Activated CD8-positive, alpha-beta T cell treated with anti-CD3 and anti-CD28 coated beads, Interleukin-2, amount 10 ng/mL, durations not matched to agents 7 days and 5 days (primary cell): Measurements from ENCODE around the gene CATSPER3. TPM values are rescaled to one million over a fixed set of nuclear protein-coding genes. Genes with fewer than 3 reads are reported as not detected.

Experiments used
- ATAC-seq: fragments of 150-1000 bp; cut with Tn5 transposase; one replicate; pipeline ENCODE4 v1.10.0; 2021; ENCODE audit warnings: moderate library complexity
- CTCF ChIA-PET: fragments of 350-600 bp; sonication (Branson Sonifier 250); formaldehyde crosslinking; loops from one replicate; lab custom pipeline; 2021; ENCODE audit warnings: antibody characterized with exemption; lab: Charles Lee
- POLR2A ChIA-PET: fragments of 350-600 bp; sonication (Branson Sonifier 250); formaldehyde crosslinking; loops from one replicate; lab custom pipeline; 2021; ENCODE audit warnings: antibody characterized with exemption; lab: Charles Lee
- DNase-seq: peaks from one replicate; pipeline ENCODE4 v3.0.0-alpha.2; 2020
- H3K27ac Mint-ChIP-seq: one replicate; pipeline ENCODE4 v1.8.0; 2021; ENCODE audit warnings: mild to moderate bottlenecking, mixed read lengths
- H3K27me3 Mint-ChIP-seq: one replicate; pipeline ENCODE4 v1.8.0; 2021; ENCODE audit warnings: low read depth, mixed read lengths
- H3K36me3 Mint-ChIP-seq: one replicate; pipeline ENCODE4 v1.8.0; 2021; ENCODE audit warnings: low read depth, mixed read lengths
- H3K4me1 Mint-ChIP-seq: one replicate; pipeline ENCODE4 v1.8.0; 2021; ENCODE audit warnings: low read depth, mixed read lengths
- H3K4me3 Mint-ChIP-seq: one replicate; pipeline ENCODE4 v1.8.0; 2021; ENCODE audit warnings: mild to moderate bottlenecking, mixed read lengths
- H3K9me3 Mint-ChIP-seq: one replicate; pipeline ENCODE4 v1.8.0; 2022; ENCODE audit warnings: mixed read lengths; ENCODE audit not compliant: insufficient read depth
- total RNA-seq, 2 experiments: library from RNA; stranded (reverse); gene quantifications; one replicate each; pipeline ENCODE4 v1.2.3, GENCODE V29; 2021

The CATSPER3 gene
- total RNA-seq, 2 experiments from 2014 or later, result 0.68 to 0.89 TPM

GRCh38 chr5:135041145-135041587 lies 73.5 kb downstream of the CATSPER3 start:
- Mint-ChIP-seq H3K9me3 (no peaks in the 10 kb centered on the region), H3K27me3 (peaks cover 72% of the 10 kb centered on the region), H3K4me1 (peaks cover 6% of the 10 kb centered on the region), H3K36me3 (no peaks in the 10 kb centered on the region), H3K4me3 (no peak overlapping the region), H3K27ac (no peak overlapping the region)
- DNase-seq (no peak), ATAC-seq (no peak)
- CTCF ChIA-PET, result no interaction called here
- POLR2A ChIA-PET, result no interaction called here

DNA sequence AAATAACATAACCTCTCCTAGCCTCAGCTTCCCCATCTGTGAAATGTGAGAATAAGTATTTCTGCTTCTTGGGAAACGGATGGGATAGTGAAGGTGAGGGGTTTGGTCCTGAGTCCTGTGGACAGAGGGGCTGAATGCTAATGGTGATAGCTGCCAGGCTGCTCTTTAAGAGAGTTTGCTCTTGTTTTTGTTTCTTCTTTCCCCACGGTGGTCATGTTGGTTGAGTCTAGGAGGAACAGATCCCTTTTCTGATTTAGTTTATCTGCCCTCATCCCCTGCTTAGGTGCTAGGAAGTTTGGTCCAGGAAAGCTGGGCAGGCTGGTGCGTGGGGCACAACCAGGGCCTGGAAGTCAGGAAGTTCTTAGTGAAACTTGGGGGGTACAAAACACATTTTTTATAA lies 74.0 kb downstream of the CATSPER3 start:
- ChIA-PET POLR2A (no interaction called here), CTCF (no interaction called here)
- H3K27ac Mint-ChIP-seq, result no peak overlapping the region
- H3K9me3 Mint-ChIP-seq, result no peaks in the 10 kb centered on the region
- no peaks in the 10 kb centered on the region for H3K36me3 Mint-ChIP-seq
- peaks cover 66% of the 10 kb centered on the region for H3K27me3 Mint-ChIP-seq
- ATAC-seq (no peak), DNase-seq (no peak)
- peaks cover 6% of the 10 kb centered on the region for H3K4me1 Mint-ChIP-seq
- H3K4me3 Mint-ChIP-seq, result no peak overlapping the region

GRCh38 chr5:135042595-135042994 lies 74.9 kb downstream of the CATSPER3 start:
- Mint-ChIP-seq H3K4me3 (no peak overlapping the region), H3K4me1 (peaks cover 6% of the 10 kb centered on the region), H3K36me3 (no peaks in the 10 kb centered on the region), H3K27me3 (peaks cover 61% of the 10 kb centered on the region), H3K27ac (no peak overlapping the region), H3K9me3 (no peaks in the 10 kb centered on the region)
- ATAC-seq (no peak), DNase-seq (no peak)
- POLR2A ChIA-PET, result interaction anchor here (1.0 kb wide), 1 partner anchor 11 kb away, joined by 3 read pairs; no protein-coding TSS in a partner anchor
- CTCF ChIA-PET, result interaction anchor here (1.3 kb wide), 1 partner anchor 10 kb away, joined by 5 read pairs; no protein-coding TSS in a partner anchor

- no peak for ATAC-seq
- Mint-ChIP-seq H3K27me3 (peaks cover 63% of the 10 kb centered on the region), H3K27ac (no peak overlapping the region), H3K9me3 (no peaks in the 10 kb centered on the region), H3K36me3 (no peaks in the 10 kb centered on the region), H3K4me3 (no peak overlapping the region), H3K4me1 (no peaks in the 10 kb centered on the region)
- ChIA-PET CTCF (no interaction called here), POLR2A (no interaction called here)
- DNase-seq, result no peak
Observed at GRCh38 chr5:135045488-135045887, 77.8 kb downstream of the CATSPER3 start.

DNA sequence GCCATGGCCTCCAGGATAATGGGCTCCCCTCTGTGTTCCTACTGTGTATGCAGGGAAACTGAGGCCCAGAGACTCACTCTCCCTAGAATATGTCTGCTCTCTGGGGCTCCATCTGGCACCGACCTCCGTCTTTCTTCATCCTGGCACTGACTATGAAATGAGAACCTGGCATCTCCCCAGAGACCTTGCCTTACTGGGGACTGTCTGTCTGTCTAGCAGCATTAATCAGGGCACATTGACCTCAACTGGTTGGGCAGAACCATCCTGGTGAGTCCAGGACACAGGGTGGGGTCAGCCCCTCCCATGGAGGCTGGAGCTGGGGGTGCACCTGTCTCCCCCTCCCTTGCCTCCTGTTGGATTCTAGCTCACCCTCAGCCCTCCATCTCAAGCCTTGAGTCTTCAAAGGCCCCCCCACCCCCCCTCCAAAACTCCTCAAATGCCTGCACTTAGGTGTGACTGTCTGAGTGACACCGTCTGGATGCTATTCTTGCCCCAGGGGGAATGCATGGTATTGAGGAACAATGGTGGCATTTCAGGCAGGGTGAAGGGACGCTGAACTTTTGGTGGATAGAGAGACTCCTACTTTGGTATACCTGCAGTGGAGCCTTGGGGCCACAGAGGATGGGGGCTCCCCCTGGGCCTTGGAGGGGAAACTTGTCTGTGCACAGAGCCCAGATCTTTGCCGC lies 79.1 kb downstream of the CATSPER3 start:
- Mint-ChIP-seq H3K9me3 (no peaks in the 10 kb centered on the region), H3K4me3 (no peak overlapping the region), H3K27me3 (peaks cover 63% of the 10 kb centered on the region), H3K36me3 (no peaks in the 10 kb centered on the region), H3K27ac (no peak overlapping the region), H3K4me1 (no peaks in the 10 kb centered on the region)
- ChIA-PET CTCF (no interaction called here), POLR2A (interaction anchor here (0.8 kb wide), 1 partner anchor 14 kb away, joined by 3 read pairs; no protein-coding TSS in a partner anchor)
- DNase-seq (no peak), ATAC-seq (no peak)

DNA sequence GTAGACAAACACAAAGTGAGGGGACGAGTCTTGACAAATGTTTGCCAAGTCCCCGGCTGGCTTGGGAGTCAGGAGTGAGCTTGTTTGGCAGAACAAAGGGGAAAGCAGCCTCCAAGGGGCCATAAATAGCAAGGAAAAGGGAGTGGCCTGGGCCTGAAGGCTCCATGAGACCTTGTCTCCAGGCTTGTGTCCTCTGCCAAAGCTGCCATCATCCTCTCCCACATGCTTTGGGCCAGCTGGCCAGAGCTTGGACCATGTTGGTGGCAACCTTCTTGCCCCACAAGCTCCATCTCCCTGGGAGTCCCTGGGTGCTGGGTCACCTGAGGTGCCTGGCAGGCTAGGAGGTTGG lies 79.6 kb downstream of the CATSPER3 start:
- H3K27me3 Mint-ChIP-seq, result peaks cover 63% of the 10 kb centered on the region
- ChIA-PET POLR2A (interaction anchor here (0.8 kb wide), 1 partner anchor 13 kb away, joined by 3 read pairs; no protein-coding TSS in a partner anchor), CTCF (no interaction called here)
- DNase-seq, result no peak
- ATAC-seq, result no peak
- no peaks in the 10 kb centered on the region for H3K4me1 Mint-ChIP-seq
- no peaks in the 10 kb centered on the region for H3K36me3 Mint-ChIP-seq
- H3K4me3 Mint-ChIP-seq, result no peak overlapping the region
- no peak overlapping the region for H3K27ac Mint-ChIP-seq
- no peaks in the 10 kb centered on the region for H3K9me3 Mint-ChIP-seq

DNA sequence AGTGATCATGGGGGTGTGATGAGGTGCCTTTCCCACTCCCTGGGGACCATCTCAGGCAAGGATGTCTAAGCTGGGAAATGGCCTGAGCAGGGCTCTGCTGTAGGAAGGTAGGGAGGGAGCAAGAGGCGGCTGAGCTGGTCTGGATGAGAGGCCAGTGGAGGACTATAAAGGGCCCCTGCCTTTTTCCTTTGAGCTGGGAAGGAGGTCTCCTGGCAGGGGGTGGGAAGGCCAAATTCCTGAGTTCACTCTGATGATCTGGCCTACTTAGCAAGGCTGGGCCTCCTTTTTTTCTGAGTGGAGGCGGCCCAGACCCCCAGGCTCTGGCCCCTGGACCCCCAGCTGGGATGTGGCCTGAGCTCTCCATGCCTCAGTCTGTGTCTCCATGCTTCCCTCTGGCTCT lies 80.6 kb downstream of the CATSPER3 start:
- no peaks in the 10 kb centered on the region for H3K9me3 Mint-ChIP-seq
- ChIA-PET POLR2A (no interaction called here), CTCF (no interaction called here)
- H3K36me3 Mint-ChIP-seq, result no peaks in the 10 kb centered on the region
- H3K4me3 Mint-ChIP-seq, result no peak overlapping the region
- no peak overlapping the region for H3K27ac Mint-ChIP-seq
- DNase-seq (no peak), ATAC-seq (no peak)
- H3K4me1 Mint-ChIP-seq, result peaks cover 5% of the 10 kb centered on the region
- peaks cover 63% of the 10 kb centered on the region for H3K27me3 Mint-ChIP-seq

- DNase-seq (no peak), ATAC-seq (no peak)
- H3K9me3 Mint-ChIP-seq, result no peaks in the 10 kb centered on the region
- POLR2A ChIA-PET, result no interaction called here
- no peak overlapping the region for H3K27ac Mint-ChIP-seq
- CTCF ChIA-PET, result no interaction called here
- peaks cover 12% of the 10 kb centered on the region for H3K4me1 Mint-ChIP-seq
- peaks cover 63% of the 10 kb centered on the region for H3K27me3 Mint-ChIP-seq
- H3K4me3 Mint-ChIP-seq, result no peak overlapping the region
- H3K36me3 Mint-ChIP-seq, result no peaks in the 10 kb centered on the region
Observed at GRCh38 chr5:135048930-135049329, 81.2 kb downstream of the CATSPER3 start.

DNA sequence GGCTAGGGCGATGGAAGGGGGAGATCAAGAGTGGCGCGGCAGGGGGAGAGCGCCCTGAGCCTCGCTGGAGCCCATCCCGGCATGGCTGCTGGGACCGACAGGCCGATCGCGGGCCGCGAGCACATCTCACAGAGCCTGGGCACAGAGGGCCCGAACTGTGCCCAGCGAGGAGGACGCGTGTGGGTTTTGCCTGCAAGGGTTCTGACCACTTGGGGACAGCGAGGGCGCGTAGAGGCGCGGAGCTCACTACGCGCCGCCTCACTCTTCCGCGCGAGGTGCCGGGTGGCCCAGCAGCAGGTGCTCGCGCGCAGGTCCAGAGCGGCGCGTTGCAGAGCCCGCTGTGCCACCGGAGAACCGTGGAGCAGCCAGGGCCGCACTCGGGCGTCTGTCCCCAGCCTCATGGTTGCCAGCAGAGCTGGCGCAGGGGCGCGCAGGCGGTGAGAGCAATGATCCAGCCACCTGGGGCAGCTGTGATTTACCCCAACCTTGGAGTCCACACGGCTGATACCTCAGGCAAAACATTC lies 82.6 kb downstream of the CATSPER3 start:
- Mint-ChIP-seq H3K36me3 (no peaks in the 10 kb centered on the region), H3K27me3 (peaks cover 67% of the 10 kb centered on the region), H3K4me1 (peaks cover 12% of the 10 kb centered on the region), H3K9me3 (no peaks in the 10 kb centered on the region), H3K4me3 (no peak overlapping the region), H3K27ac (no peak overlapping the region)
- ChIA-PET POLR2A (no interaction called here), CTCF (no interaction called here)
- DNase-seq (no peak), ATAC-seq (no peak)

DNA sequence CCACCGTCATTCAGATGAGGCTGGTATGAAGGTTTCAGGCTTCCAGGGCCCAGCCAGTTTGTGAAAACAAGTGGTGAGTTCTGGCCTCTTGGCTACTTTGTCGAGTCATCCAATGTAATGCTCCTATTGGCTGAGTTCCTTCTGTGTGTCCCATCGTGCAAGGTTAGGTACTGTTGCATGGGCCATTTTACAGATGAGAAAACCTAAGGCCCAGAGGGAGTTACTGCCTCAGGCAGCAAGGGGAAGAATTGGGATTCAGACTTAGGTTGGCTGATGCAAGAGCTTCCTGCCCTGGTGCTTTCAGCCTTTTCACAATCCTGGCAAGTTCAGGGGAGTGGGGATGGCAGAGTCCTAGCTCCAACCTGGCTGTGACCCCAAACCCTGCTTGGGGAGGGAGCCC lies 83.7 kb downstream of the CATSPER3 start:
- CTCF ChIA-PET, result no interaction called here
- ATAC-seq, result no peak
- H3K36me3 Mint-ChIP-seq, result no peaks in the 10 kb centered on the region
- H3K27me3 Mint-ChIP-seq, result peaks cover 67% of the 10 kb centered on the region
- POLR2A ChIA-PET, result no interaction called here
- no peak overlapping the region for H3K4me3 Mint-ChIP-seq
- H3K4me1 Mint-ChIP-seq, result peaks cover 12% of the 10 kb centered on the region
- no peak for DNase-seq
- H3K9me3 Mint-ChIP-seq, result no peaks in the 10 kb centered on the region
- H3K27ac Mint-ChIP-seq, result no peak overlapping the region

DNA sequence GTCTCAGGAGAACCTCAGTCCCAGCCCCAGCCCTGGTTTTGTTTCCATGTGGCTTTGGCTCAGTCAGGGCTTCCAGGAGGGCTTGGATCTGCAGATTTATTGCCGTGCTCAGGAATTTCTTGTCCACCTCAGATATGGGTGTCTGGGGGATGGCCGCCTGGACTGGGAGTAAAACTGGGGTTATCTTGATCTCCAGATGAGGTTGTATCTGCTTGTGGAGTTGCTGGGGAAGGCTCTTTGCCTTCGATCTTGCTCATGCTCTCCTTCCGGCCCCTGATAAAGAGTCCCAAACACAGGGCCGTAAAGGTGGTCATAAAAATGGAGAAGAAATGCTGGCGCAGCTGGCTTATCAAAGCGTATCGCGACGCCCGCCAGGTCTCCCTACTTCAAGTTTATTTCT lies 84.2 kb downstream of the CATSPER3 start:
- H3K4me3 Mint-ChIP-seq, result no peak overlapping the region
- H3K36me3 Mint-ChIP-seq, result no peaks in the 10 kb centered on the region
- ATAC-seq (no peak), DNase-seq (no peak)
- peaks cover 12% of the 10 kb centered on the region for H3K4me1 Mint-ChIP-seq
- H3K27me3 Mint-ChIP-seq, result peaks cover 67% of the 10 kb centered on the region
- no peaks in the 10 kb centered on the region for H3K9me3 Mint-ChIP-seq
- ChIA-PET POLR2A (no interaction called here), CTCF (no interaction called here)
- no peak overlapping the region for H3K27ac Mint-ChIP-seq

GRCh38 chr5:135052511-135053145 lies 84.9 kb downstream of the CATSPER3 start:
- POLR2A ChIA-PET, result no interaction called here
- Mint-ChIP-seq H3K27ac (no peak overlapping the region), H3K4me3 (no peak overlapping the region), H3K4me1 (peaks cover 12% of the 10 kb centered on the region), H3K9me3 (no peaks in the 10 kb centered on the region), H3K36me3 (no peaks in the 10 kb centered on the region), H3K27me3 (peaks cover 64% of the 10 kb centered on the region)
- DNase-seq, result no peak
- CTCF ChIA-PET, result interaction anchor here (1.0 kb wide), 2 partner anchors 10 to 249 kb away, joined by 3 to 5 read pairs; no protein-coding TSS in a partner anchor
- no peak for ATAC-seq
